RWPE1 (cell line): Measurements from ENCODE around the gene VPS29.

Experiments
- CTCF ChIA-PET: fragments of 350-600 bp; sonication (Branson Sonifier 250); formaldehyde crosslinking; extraction: SDS; loops from one replicate; lab custom pipeline; 2021; lab: Yijun Ruan, JAX
- POLR2A ChIA-PET: fragments of 400-600 bp; formaldehyde crosslinking; extraction: SDS; loops from one replicate; lab custom pipeline; 2020; ENCODE audit warnings: antibody characterized with exemption; ENCODE audit not compliant: low non-redundant PET; lab: Yijun Ruan, JAX
- DNase-seq: peaks from one replicate; pipeline ENCODE4 v3.0.0; 2012; ENCODE audit warnings: low spot score
- H3K27ac ChIP-seq: fragments of 450-650 bp; 2 replicates; pipeline ENCODE4 v1.5.1; 2017
- TF ChIP-seq, protein P1 (sequence below): fragments of 450-650 bp; conservative IDR thresholded peaks from 2 replicates; pipeline ENCODE4 v1.5.1; 2017; ENCODE audit warnings: low read depth, mild to moderate bottlenecking

The VPS29 gene

DNA sequence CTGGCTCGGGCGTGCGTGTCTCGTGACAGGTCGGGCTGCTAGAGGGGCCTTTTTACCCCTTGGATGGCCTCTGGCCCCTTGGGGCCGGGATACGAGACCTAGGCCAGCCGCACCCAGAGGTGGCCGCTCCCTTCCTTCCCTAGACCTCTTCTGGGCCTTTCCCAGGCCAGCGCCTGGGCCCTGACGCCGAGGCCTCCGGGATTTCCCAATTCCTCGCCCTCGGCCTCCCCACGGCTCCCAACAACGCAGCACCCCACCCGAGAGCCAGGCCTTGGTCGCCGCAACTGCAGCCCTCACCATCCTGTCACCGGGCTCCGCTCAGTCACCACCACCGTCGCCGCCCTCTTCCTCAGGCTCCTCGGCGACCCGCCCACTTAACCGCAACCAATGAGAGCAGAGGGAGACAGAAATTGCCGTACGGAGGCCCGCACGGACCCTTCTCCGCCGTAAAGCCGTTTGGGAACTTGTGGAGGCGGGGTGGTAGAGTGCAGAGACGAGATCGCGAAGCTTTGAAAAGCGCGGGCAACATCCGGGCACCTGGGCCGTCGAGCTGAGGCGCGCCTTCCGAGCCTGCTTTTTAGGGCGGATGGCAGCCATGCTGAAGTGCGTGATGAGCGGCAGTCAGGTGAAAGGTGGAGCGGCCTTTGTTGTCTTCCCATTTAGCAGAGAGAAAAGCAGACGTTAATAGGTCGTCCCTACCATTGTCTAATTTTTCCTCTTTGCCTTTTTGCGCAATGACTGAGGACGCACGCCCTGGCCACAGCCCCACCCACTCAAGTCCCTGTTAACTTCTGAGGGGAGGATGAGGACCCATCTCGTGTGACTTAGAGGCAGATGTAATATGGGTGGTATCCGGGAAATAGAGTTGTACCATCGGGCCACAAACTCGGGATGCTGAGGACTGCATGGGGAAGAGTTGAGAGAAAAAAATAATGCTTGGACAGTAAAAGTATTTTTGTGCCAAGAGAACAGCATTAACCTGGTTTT lies at the start of gene VPS29, which contains the start of gene RAD9B:
TSS of gene VPS29 (minus strand) at position 360 of the 987 bp plus-strand sequence. CDS start at position 300, 60 bp downstream.
TSS of gene RAD9B (plus strand) at position 580 of the 987 bp plus-strand sequence. CDS start at position 587, 7 bp downstream.
- TF ChIP-seq, protein P1, sequence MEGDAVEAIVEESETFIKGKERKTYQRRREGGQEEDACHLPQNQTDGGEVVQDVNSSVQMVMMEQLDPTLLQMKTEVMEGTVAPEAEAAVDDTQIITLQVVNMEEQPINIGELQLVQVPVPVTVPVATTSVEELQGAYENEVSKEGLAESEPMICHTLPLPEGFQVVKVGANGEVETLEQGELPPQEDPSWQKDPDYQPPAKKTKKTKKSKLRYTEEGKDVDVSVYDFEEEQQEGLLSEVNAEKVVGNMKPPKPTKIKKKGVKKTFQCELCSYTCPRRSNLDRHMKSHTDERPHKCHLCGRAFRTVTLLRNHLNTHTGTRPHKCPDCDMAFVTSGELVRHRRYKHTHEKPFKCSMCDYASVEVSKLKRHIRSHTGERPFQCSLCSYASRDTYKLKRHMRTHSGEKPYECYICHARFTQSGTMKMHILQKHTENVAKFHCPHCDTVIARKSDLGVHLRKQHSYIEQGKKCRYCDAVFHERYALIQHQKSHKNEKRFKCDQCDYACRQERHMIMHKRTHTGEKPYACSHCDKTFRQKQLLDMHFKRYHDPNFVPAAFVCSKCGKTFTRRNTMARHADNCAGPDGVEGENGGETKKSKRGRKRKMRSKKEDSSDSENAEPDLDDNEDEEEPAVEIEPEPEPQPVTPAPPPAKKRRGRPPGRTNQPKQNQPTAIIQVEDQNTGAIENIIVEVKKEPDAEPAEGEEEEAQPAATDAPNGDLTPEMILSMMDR: no peak
- ChIA-PET CTCF (interaction anchor here (0.6 kb wide), 1 partner anchor 33 kb away, joined by 3 read pairs; the partner anchor contains the start of gene FAM216A), POLR2A (interaction anchor here (1.0 to 1.2 kb wide), 2 partner anchors 16 to 34 kb away, joined by 3 to 6 read pairs; partner anchors contain the start of genes FAM216A and GPN3)
- peak; percentile 95 for DNase-seq
- H3K27ac ChIP-seq: peak within 1 kb of the TSS; percentile 98

DNA sequence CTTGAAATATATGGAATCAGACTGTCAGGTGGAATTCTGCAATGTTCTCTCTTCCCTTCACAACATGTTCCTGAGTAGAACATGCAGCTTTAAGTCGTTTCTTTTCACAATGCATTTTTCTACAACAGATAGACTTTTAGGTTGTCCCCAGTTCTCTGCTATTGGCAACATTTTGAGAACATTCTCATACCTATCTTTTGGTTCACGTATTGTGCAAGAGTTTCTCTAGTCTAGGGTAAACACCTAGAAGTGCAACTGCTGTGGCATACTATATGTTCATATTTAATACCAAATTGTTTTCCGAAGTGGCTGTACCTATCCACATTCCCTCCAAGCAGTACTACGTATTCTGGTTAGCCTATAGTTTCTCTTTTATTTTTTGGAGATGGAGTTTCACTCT lies 49.1 kb upstream of the VPS29 start:
- ChIA-PET POLR2A (no interaction called here), CTCF (interaction anchor here (1.3 kb wide), 1 partner anchor 12 kb away, joined by 3 read pairs; no protein-coding TSS in a partner anchor)
- no peak for DNase-seq
- TF ChIP-seq, protein P1: no peak
- H3K27ac ChIP-seq: peak overlapping the region; percentile 65

DNA sequence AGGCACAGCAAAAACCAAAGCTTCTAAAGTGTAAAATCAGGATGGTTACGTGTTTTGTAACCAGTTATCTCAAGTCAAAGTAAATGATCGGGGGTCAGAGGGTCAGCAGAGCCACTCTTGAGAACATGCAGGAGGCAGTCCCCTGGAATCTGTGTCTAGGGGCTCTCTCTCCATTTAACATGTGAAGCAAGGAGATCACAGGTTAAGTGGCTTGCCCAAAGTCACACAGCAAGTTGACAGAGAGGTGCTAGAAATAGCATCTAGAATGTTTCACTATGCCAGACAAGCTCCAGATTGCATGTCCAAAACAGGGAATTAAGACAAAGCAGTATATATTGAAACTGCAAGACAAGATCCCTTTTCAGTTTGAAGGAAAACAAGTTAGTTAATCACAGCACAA lies 47.8 kb upstream of the VPS29 start:
- ChIA-PET POLR2A (no interaction called here), CTCF (interaction anchor here (1.4 kb wide), 1 partner anchor 51 kb away, joined by 5 read pairs; no protein-coding TSS in a partner anchor)
- TF ChIP-seq, protein P1: no peak
- DNase-seq: no peak
- peak overlapping the region; percentile 45 for H3K27ac ChIP-seq

DNA sequence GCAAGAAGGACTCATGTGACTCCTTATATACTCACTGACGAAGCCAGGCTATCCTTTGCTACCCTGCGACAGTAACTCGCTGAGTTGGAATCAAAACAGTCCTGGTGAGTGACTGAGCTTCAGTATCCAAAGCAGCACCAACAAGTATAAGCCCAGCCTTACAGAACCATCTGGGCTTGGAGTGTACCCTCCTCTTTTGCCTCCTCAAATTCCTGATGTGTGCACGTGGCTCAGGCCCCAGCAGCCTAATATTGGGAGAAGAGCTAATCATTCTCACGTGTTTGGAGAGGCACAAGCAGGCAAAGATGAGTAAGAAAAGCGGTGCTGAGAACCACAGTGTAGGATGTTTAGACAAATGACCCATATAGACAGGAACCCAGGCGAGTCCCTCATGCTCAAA lies 46.8 kb upstream of the VPS29 start:
- peak overlapping the region; percentile 42; the same call in 1 of the 2 replicates for H3K27ac ChIP-seq
- TF ChIP-seq, protein P1: no peak
- ChIA-PET POLR2A (no interaction called here), CTCF (interaction anchor here (1.4 kb wide), 1 partner anchor 52 kb away, joined by 5 read pairs; no protein-coding TSS in a partner anchor)
- no peak for DNase-seq

DNA sequence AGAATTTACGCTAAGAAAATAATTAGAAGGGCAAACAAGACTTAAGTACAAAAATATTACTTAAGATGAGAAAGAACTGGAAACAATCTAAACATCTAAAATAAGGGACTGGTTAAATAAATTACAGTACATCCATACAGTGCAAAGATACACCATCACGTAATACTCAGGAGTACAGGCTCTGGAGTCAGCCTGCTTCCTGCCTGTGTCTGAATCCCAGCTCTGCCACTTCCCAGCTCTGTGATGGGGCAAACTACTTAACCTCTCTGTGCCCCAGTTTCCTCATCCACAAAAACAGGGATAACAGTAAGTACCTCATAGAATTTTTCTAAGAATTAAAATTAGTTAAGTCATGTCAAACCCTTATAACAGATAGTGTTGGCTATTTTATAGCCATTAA lies 45.2 kb upstream of the VPS29 start:
- no peak overlapping the region for H3K27ac ChIP-seq
- ChIA-PET POLR2A (no interaction called here), CTCF (interaction anchor here (1.0 kb wide), 1 partner anchor 74 kb away, joined by 3 read pairs; no protein-coding TSS in a partner anchor)
- TF ChIP-seq, protein P1: no peak
- DNase-seq: no peak

DNA sequence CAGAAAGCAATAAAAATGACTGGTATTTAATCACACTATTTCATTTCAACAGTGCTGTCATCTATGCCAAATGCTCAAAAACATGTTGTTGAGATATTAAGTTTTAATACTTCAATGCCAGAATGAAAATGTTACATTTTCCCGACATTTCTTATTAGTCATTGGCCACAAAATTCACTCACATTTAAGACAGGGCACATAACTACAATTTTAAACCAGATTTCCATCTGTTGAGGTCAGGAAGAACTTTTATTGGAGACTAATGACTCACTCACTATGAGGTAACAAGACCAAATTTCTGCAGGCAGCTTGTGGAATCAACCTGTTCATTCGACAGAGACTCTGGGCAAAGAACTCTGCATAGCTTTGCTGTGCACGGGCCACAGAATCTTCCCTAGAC lies 44.4 kb upstream of the VPS29 start:
- POLR2A ChIA-PET: no interaction called here
- peak; percentile 67 for DNase-seq
- H3K27ac ChIP-seq: peak overlapping the region; percentile 100
- TF ChIP-seq, protein P1: no peak
- CTCF ChIA-PET: no interaction called here
